ENCODE data around the gene FAM228B. TPM values are rescaled to one million over a fixed set of nuclear protein-coding genes. Genes with fewer than 3 reads are reported as not detected.
A peak's percentile ranks its signal among the peaks of the same experiment; 100 is the strongest.

Gene FAM228B
- total RNA-seq, 4 donors from 2014 or later = 4.1 to 14.6 (median 7.5) TPM

- TF ChIP-seq EP300 (IDR thresholded peaks at IDR 0.05) (no peak), POLR2A (IDR thresholded peaks at IDR 0.05) (no peak), POLR2AphosphoS5 (IDR thresholded peaks at IDR 0.05) (no peak), CTCF (IDR thresholded peaks at IDR 0.05) (no peak)
- H3K4me3 ChIP-seq = no peak overlapping the region
- no peaks in the 10 kb centered on the region for H3K27me3 ChIP-seq
- H3K4me1 ChIP-seq = peaks cover 12% of the 10 kb centered on the region
- no peaks in the 10 kb centered on the region for H3K36me3 ChIP-seq
- no peak overlapping the region for H3K27ac ChIP-seq
- DNase-seq (ENCODE audit: low spot score in 2 of 2) = no peak
- 58% methylated on average over 5 of the region's 5 CpGs for WGBS
- H3K9me3 ChIP-seq = no peaks in the 10 kb centered on the region
Observed at GRCh38 chr2:24121066-24121465, 2.2 kb upstream of the FAM228B start.

GRCh38 chr2:24121469-24121868 is 1.8 kb upstream of the FAM228B start:
- peaks cover 12% of the 10 kb centered on the region for H3K4me1 ChIP-seq
- H3K9me3 ChIP-seq = no peaks in the 10 kb centered on the region
- TF ChIP-seq CTCF (IDR thresholded peaks at IDR 0.05) (no peak), POLR2A (IDR thresholded peaks at IDR 0.05) (no peak), POLR2AphosphoS5 (IDR thresholded peaks at IDR 0.05) (no peak), EP300 (IDR thresholded peaks at IDR 0.05) (no peak)
- H3K36me3 ChIP-seq = no peaks in the 10 kb centered on the region
- no peak overlapping the region for H3K4me3 ChIP-seq
- WGBS = 71% methylated on average over 4 of the region's 4 CpGs
- no peak for DNase-seq (ENCODE audit: low spot score in 2 of 2)
- no peak overlapping the region for H3K27ac ChIP-seq
- H3K27me3 ChIP-seq = no peaks in the 10 kb centered on the region

- Histone ChIP-seq H3K9me3 (no peaks in the 10 kb centered on the region), H3K27ac (peak overlapping the region; percentile 85), H3K4me1 (peaks cover 12% of the 10 kb centered on the region), H3K27me3 (no peaks in the 10 kb centered on the region), H3K36me3 (no peaks in the 10 kb centered on the region), H3K4me3 (peak overlapping the region; percentile 63)
- TF ChIP-seq EP300 (IDR thresholded peaks at IDR 0.05) = no peak
- 9% methylated on average over 15 of the region's 15 CpGs for WGBS
- no peak for DNase-seq (ENCODE audit: low spot score in 2 of 2)
Observed at GRCh38 chr2:24122366-24123194, 689 bp upstream of the FAM228B start.

- Histone ChIP-seq H3K4me1 (peaks cover 12% of the 10 kb centered on the region), H3K9me3 (no peaks in the 10 kb centered on the region), H3K27ac (peak overlapping the region; percentile 85), H3K4me3 (peak overlapping the region; percentile 63), H3K36me3 (no peaks in the 10 kb centered on the region), H3K27me3 (no peaks in the 10 kb centered on the region)
- no peak for DNase-seq (ENCODE audit: low spot score in 2 of 2)
- TF ChIP-seq POLR2A (IDR thresholded peaks at IDR 0.05) (no peak), POLR2AphosphoS5 (IDR thresholded peaks at IDR 0.05) (no peak), EP300 (IDR thresholded peaks at IDR 0.05) (no peak), CTCF (IDR thresholded peaks at IDR 0.05) (no peak)
- WGBS = 16% methylated on average over 9 of the region's 9 CpGs
Observed at GRCh38 chr2:24123922-24124580, 782 bp downstream of the FAM228B start.

GRCh38 chr2:24125956-24126355 is 2.7 kb downstream of the FAM228B start:
- H3K27me3 ChIP-seq = no peaks in the 10 kb centered on the region
- peaks cover 12% of the 10 kb centered on the region for H3K4me1 ChIP-seq
- no peak for TF ChIP-seq CTCF (IDR thresholded peaks at IDR 0.05)
- no peak for TF ChIP-seq POLR2A (IDR thresholded peaks at IDR 0.05)
- no peak for DNase-seq (ENCODE audit: low spot score in 2 of 2)
- H3K9me3 ChIP-seq = no peaks in the 10 kb centered on the region
- no peak overlapping the region for H3K27ac ChIP-seq
- H3K36me3 ChIP-seq = no peaks in the 10 kb centered on the region
- H3K4me3 ChIP-seq = no peak overlapping the region
- 40% methylated on average over 1 of the region's 1 CpG for WGBS
